ENCODE measurements around the gene CHML.
A peak's percentile ranks its signal among the peaks of the same experiment; 100 is the strongest.

Gene CHML

DNA sequence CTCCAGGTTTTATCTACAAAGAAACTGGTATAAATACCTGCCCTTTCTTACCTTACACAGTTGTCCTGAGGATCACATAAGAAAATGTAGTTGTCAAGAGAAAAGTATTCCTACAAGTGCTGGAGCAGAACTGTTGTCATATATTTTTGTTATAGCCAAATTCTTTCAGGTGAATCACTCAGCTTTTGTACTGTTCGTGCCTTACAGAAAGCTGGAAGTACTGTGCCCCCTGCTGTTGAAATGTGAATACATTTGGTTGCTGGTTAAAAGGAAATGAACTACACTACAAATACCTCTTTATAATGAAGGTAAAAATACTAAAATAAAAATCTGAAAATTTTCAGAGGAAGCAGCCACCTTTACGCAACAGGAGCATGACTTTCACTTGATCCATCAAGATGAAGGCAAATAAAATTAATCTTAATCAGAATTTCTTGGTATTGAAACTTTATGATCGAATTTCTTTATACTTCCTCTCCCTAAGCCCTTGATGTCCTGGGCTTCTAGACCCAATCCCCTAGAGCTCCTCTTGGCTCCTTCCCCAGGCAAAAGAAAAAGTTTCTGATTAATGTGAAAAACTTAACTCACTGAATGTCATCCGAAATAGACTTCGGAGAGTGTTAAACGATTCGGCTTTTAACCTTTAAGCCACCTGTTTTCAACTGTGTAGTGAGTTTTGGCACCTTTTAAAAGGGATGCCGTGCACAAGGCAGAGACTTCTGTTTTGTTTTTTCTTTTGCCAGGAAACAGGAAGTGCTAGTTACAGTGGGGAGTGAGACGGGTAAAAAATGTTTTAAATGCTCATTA lies 12.5 kb downstream of the CHML start:
- no peak for DNase-seq
- Histone ChIP-seq H3K4me1 (peaks cover 0 to 21% (median 0%) of the 10 kb centered on the region in 4 donors), H3K27me3 (no peaks in the 10 kb centered on the region), H3K36me3 (no peaks in the 10 kb centered on the region), H3K27ac (no peak overlapping the region), H3K9me3 (no peaks in the 10 kb centered on the region), H3K4me3 (no peak overlapping the region)
- TF ChIP-seq, protein P1, sequence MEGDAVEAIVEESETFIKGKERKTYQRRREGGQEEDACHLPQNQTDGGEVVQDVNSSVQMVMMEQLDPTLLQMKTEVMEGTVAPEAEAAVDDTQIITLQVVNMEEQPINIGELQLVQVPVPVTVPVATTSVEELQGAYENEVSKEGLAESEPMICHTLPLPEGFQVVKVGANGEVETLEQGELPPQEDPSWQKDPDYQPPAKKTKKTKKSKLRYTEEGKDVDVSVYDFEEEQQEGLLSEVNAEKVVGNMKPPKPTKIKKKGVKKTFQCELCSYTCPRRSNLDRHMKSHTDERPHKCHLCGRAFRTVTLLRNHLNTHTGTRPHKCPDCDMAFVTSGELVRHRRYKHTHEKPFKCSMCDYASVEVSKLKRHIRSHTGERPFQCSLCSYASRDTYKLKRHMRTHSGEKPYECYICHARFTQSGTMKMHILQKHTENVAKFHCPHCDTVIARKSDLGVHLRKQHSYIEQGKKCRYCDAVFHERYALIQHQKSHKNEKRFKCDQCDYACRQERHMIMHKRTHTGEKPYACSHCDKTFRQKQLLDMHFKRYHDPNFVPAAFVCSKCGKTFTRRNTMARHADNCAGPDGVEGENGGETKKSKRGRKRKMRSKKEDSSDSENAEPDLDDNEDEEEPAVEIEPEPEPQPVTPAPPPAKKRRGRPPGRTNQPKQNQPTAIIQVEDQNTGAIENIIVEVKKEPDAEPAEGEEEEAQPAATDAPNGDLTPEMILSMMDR (IDR thresholded peaks at IDR 0.05) = peak in 1 of 2 experiments; percentile 31
- intact Hi-C loops (cut with DNase I; ENCODE audit: low total_unique reads) = no loop called here

DNA sequence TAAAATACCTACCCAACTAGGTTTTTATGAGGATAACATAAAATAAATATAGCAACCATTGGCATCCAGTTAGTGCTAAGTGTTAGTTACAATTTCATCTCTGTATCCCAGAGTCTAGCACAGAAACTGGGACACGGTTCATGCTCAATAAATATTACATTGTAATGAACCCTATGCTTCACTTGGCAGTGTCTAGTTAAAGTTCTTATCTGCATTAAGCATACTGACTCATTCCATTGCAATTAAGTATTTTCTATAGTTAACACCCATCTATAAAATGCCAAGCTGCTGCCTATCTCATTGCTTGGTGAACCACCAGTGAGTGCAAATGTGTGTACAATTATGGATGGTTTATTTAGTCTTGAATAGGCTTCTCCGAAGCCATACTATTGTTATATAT lies 15.2 kb downstream of the CHML start:
- intact Hi-C loops (cut with DNase I; ENCODE audit: low total_unique reads) = no loop called here
- Histone ChIP-seq H3K27ac (no peak overlapping the region), H3K4me3 (no peak overlapping the region), H3K36me3 (no peaks in the 10 kb centered on the region), H3K9me3 (no peaks in the 10 kb centered on the region), H3K27me3 (no peaks in the 10 kb centered on the region), H3K4me1 (peaks cover 0 to 11% (median 0%) of the 10 kb centered on the region in 4 donors)
- TF ChIP-seq, protein P1 (IDR thresholded peaks at IDR 0.05) = no peak
- DNase-seq = no peak

DNA sequence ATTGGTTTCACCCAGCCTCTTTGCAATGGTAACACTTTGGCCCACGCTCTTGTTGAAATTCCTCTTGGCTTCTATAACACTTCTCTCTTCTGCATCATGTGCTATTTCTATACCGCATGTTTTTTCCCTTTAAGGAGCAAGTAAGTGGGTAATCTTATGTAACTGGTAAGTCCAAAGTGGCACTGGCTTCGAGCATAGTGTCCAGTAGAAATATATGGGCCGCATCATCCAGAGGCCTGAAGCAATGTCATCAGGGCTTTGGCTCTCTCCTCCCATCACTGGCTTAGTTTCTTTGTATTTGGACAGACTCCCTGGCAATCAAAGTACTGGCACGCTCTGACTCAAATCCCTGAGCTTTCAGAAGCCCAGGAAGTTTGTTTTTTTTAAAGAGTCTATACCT lies 17.5 kb downstream of the CHML start:
- H3K27me3 ChIP-seq = no peaks in the 10 kb centered on the region
- no peaks in the 10 kb centered on the region for H3K36me3 ChIP-seq
- peaks cover 0 to 4% (median 0%) of the 10 kb centered on the region in 4 donors for H3K4me1 ChIP-seq
- H3K9me3 ChIP-seq = no peaks in the 10 kb centered on the region
- intact Hi-C loops (cut with DNase I; ENCODE audit: low total_unique reads) = no loop called here
- DNase-seq = no peak
- H3K4me3 ChIP-seq = no peak overlapping the region
- TF ChIP-seq, protein P1 (IDR thresholded peaks at IDR 0.05) = no peak
- no peak overlapping the region for H3K27ac ChIP-seq

DNA sequence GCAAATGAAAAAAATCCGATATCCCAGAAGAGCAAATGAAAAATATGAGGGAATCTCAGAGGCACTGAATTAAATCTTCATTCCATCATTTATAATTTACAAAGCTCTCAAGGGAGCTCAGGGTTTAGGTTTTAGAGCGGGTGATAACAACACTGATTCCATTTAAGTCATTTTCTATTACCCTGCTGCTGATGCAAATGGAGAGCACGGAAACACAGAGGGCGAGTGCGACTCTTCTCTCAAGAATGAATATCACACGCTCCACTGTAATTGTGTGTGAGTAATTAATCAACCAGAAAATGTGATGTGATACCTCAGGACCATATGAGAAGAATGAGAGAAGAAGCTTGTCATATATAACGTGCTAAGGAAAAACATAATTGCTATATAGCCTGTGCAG lies 22.7 kb downstream of the CHML start:
- H3K27me3 ChIP-seq = no peaks in the 10 kb centered on the region
- H3K9me3 ChIP-seq = no peaks in the 10 kb centered on the region
- H3K27ac ChIP-seq = no peak overlapping the region
- no peaks in the 10 kb centered on the region for H3K4me1 ChIP-seq
- no peak overlapping the region for H3K4me3 ChIP-seq
- no peak for DNase-seq
- H3K36me3 ChIP-seq = no peaks in the 10 kb centered on the region
- intact Hi-C loops (cut with DNase I; ENCODE audit: low total_unique reads) = no loop called here
- TF ChIP-seq, protein P1 (IDR thresholded peaks at IDR 0.05) = no peak

DNA sequence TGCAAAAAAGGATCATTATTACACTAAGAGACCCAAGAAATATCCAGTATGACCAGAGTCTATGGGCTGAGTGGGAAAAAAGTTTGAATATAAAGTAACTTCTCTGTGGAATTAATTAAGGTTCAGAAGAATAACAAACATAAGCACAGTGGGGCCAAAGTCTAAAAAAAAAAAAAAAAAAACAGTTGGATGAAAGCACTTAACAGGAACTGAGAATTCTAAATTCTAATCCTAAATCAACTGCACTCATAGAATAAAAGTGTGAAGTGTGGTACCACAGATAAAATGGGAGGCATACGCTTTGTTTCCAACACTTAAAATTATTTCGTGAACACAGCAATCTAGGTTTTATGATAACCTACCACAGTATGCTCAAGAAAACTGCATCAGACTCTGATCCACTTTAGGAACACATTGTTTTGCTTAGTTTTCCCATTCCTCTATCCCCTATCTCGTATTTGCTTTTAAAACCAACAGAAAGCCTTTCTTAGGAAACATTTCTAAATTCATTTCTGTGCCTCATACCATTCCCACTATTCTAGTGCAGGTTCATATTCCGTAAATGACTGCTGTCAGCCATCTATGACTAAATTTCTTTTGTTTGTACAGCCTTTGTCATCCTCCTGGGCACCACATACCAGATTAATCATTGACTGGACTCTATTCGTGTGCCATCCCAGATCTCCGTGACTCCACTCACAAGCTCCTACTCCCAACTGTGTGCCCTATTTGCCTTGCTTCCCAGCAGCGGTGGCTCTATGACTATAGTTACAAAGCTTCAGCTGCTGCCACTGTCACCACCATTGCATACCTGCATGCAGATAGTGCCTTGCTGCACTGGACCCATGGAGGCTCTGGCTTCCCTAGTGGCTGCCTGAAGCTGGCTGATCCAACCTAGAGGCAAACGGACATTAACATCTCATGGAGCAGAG lies 24.9 kb downstream of the CHML start:
- TF ChIP-seq, protein P1 (IDR thresholded peaks at IDR 0.05) = no peak
- Histone ChIP-seq H3K9me3 (no peaks in the 10 kb centered on the region), H3K27me3 (no peaks in the 10 kb centered on the region), H3K36me3 (no peaks in the 10 kb centered on the region), H3K4me1 (no peaks in the 10 kb centered on the region), H3K27ac (no peak overlapping the region), H3K4me3 (no peak overlapping the region)
- intact Hi-C loops (cut with DNase I; ENCODE audit: low total_unique reads) = no loop called here
- DNase-seq = no peak
